Kidney (tissue), 14 donors: ENCODE measurements around the gene RAN. TPM values are rescaled to one million over a fixed set of nuclear protein-coding genes. Genes with fewer than 3 reads are reported as not detected.
"Not testable (repeated sequence)": the region's sequence is repeated elsewhere in the genome, so short reads cannot be mapped to it uniquely, and the experiment has no call there.

Experiments
- DNase-seq, 5 donors: peaks; one replicate each; pipeline ENCODE4 v3.0.0-alpha.2; 2013 to 2020
- FAIRE-seq: peaks from 2 replicates; lab custom pipeline; 2012; peaks lifted over from hg19 to GRCh38; lab: Jason Lieb, UNC
- H3K27ac ChIP-seq, 2 donors: one replicate each; pipeline ENCODE4 v1.7.0; 2013; ENCODE audit warnings: low read depth in 2 of 2, low read length in 2 of 2, inconsistent platforms in 1 of 2
- H3K27me3 ChIP-seq: one replicate; pipeline ENCODE4 v1.7.1; 2013; ENCODE audit warnings: low read length, inconsistent platforms; ENCODE audit not compliant: control insufficient read depth, insufficient read depth
- H3K36me3 ChIP-seq, 3 donors: one replicate each; pipeline versions ENCODE4 v1.7.0 to v1.7.1; 2013; ENCODE audit warnings: low read length in 3 of 3, control low read depth in 1 of 3, inconsistent platforms in 1 of 3; ENCODE audit not compliant: insufficient read depth in 3 of 3, control insufficient read depth in 2 of 3
- H3K4me1 ChIP-seq, 3 donors: one replicate each; pipeline versions ENCODE4 v1.7.0 to v1.7.1; 2013; ENCODE audit warnings: low read length in 3 of 3, inconsistent platforms in 1 of 3, low read depth in 1 of 3; ENCODE audit not compliant: control insufficient read depth in 2 of 3, insufficient read depth in 2 of 3
- H3K4me3 ChIP-seq, 3 donors: one replicate each; pipeline versions ENCODE4 v1.7.0 to v1.8.1; 2013; ENCODE audit warnings: low read length in 3 of 3, control low read depth in 1 of 3, inconsistent platforms in 1 of 3
- H3K9ac ChIP-seq, 3 donors: one replicate each; pipeline versions ENCODE4 v1.7.0 to v1.7.1; 2013; ENCODE audit warnings: low read length in 3 of 3, control low read depth in 1 of 3, inconsistent platforms in 1 of 3
- H3K9me3 ChIP-seq, 3 donors: one replicate each; pipeline versions ENCODE4 v1.7.0 to v1.7.1; 2013; ENCODE audit warnings: low read length in 3 of 3, control low read depth in 1 of 3, inconsistent platforms in 1 of 3; ENCODE audit not compliant: control insufficient read depth in 2 of 3, insufficient read depth in 1 of 3
- intact Hi-C: fragments of 100-400 bp; cut with DNase I; formaldehyde crosslinking; loops from one replicate; pipeline ENCODE4 v1.11.1; 2022
- polyA plus RNA-seq: library from polyadenylated mRNA; stranded (reverse); fragments of 350-450 nt; fragmentation: Illumina TruSeq; extraction: RNeasy Lipid Tissue Mini Kit (QIAGEN cat#74804); gene quantifications from one replicate; pipeline ENCODE4 v1.2.3, GENCODE V29; 2014; ENCODE audit warnings: low read depth, low replicate concordance; ENCODE audit not compliant: insufficient read depth
- total RNA-seq: library from RNA; stranded (reverse); fragmentation: NEBNext Ultra II Directional; extraction: Animal tissue kit (Norgen Biotek cat#: 25700); gene quantifications from one replicate; pipeline ENCODE4 v1.2.1, GENCODE V29; 2021
- TF ChIP-seq, protein P1 (sequence below): IDR thresholded peaks from 3 replicates; pipeline ENCODE4 v1.5.1; 2012; ENCODE audit warnings: mild to moderate bottlenecking, moderate library complexity, borderline replicate concordance; ENCODE audit not compliant: insufficient read depth; ENCODE audit errors: extremely low read depth
- donor health status: control.
- donor health status: control.
- donor health status: control.
- donor health status: control.
- donor health status: control.
- donor health status: DM: yes; HTN: yes; CAD: no.
- donor health status: Normal renal cell carcinoma (clear cell type).

RAN gene
- total and polyA plus RNA-seq, 2 donors from 2014 or later, result 369 to 422 TPM

GRCh38 chr12:130881046-130881445, 9.2 kb downstream of the RAN start:
- H3K4me1 ChIP-seq, result peaks cover 0 to 5% (median 3%) of the 10 kb centered on the region in 3 donors
- DNase-seq (no peak), FAIRE-seq (no peak)
- TF ChIP-seq, protein P1, sequence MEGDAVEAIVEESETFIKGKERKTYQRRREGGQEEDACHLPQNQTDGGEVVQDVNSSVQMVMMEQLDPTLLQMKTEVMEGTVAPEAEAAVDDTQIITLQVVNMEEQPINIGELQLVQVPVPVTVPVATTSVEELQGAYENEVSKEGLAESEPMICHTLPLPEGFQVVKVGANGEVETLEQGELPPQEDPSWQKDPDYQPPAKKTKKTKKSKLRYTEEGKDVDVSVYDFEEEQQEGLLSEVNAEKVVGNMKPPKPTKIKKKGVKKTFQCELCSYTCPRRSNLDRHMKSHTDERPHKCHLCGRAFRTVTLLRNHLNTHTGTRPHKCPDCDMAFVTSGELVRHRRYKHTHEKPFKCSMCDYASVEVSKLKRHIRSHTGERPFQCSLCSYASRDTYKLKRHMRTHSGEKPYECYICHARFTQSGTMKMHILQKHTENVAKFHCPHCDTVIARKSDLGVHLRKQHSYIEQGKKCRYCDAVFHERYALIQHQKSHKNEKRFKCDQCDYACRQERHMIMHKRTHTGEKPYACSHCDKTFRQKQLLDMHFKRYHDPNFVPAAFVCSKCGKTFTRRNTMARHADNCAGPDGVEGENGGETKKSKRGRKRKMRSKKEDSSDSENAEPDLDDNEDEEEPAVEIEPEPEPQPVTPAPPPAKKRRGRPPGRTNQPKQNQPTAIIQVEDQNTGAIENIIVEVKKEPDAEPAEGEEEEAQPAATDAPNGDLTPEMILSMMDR, result no peak
- no peak overlapping the region for H3K9ac ChIP-seq
- intact Hi-C loops, result no loop called here
- H3K9me3 ChIP-seq, result no peaks in the 10 kb centered on the region
- H3K27me3 ChIP-seq, result no peaks in the 10 kb centered on the region
- no peak overlapping the region for H3K27ac ChIP-seq
- H3K4me3 ChIP-seq, result no peak overlapping the region
- peaks cover 0 to 12% (median 6%) of the 10 kb centered on the region in 3 donors for H3K36me3 ChIP-seq

GRCh38 chr12:130881548-130881947, 9.7 kb downstream of the RAN start:
- TF ChIP-seq, protein P1, result no peak
- Histone ChIP-seq H3K36me3 (peaks cover 0 to 7% (median 3%) of the 10 kb centered on the region in 3 donors), H3K4me1 (peaks cover 0 to 5% (median 3%) of the 10 kb centered on the region in 3 donors), H3K9me3 (no peaks in the 10 kb centered on the region), H3K27ac (no peak overlapping the region), H3K9ac (no peak overlapping the region), H3K27me3 (no peaks in the 10 kb centered on the region), H3K4me3 (no peak overlapping the region)
- intact Hi-C loops, result no loop called here
- DNase-seq (no peak), FAIRE-seq (no peak)

DNA sequence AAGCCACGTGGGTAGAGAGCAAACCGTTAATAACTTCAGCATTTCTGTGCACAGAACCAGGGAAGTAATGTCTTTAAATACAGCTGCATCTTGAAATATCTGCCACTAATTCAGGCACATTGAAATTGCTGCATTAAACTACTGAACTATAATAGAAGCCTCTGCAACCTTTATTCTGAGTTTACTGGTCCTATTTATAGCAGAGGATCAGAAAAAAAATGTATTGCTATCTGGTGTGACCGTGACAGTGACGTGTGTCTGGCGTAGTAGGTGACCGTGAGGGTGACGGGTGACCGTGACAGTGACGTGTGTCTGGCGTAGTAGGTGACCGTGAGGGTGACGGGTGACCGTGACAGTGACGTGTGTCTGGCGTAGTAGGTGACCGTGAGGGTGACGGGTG, 15.3 kb downstream of the RAN start:
- intact Hi-C loops, H3K4me3 ChIP-seq, FAIRE-seq: not testable (repeated sequence)

GRCh38 chr12:130904064-130904463, 32.2 kb downstream of the RAN start:
- Histone ChIP-seq H3K36me3 (no peaks in the 10 kb centered on the region), H3K9me3 (no peaks in the 10 kb centered on the region), H3K4me3 (no peak overlapping the region), H3K4me1 (no peaks in the 10 kb centered on the region), H3K27me3 (no peaks in the 10 kb centered on the region), H3K9ac (no peak overlapping the region), H3K27ac (no peak overlapping the region)
- no peak for DNase-seq
- no peak for FAIRE-seq
- TF ChIP-seq, protein P1, result no peak
- intact Hi-C loops, result no loop called here

More for the DNA sequence above, 15.3 kb downstream of the RAN start:
- H3K27me3 ChIP-seq, H3K4me1 ChIP-seq, H3K27ac ChIP-seq, H3K36me3 ChIP-seq, H3K9me3 ChIP-seq, H3K9ac ChIP-seq, DNase-seq: not testable (repeated sequence)

- H3K27ac ChIP-seq, H3K4me3 ChIP-seq, FAIRE-seq, intact Hi-C loops, H3K27me3 ChIP-seq, H3K4me1 ChIP-seq, H3K9me3 ChIP-seq, H3K36me3 ChIP-seq, DNase-seq, H3K9ac ChIP-seq: not testable (repeated sequence)
These were observed 33.1 kb downstream of the RAN start for GRCh38 chr12:130904936-130905455.
